Esophagus muscularis mucosa (tissue), 4 donors: ENCODE measurements around the gene MCM10.

Experiments
- EP300 ChIP-seq: sonication (generic); formaldehyde crosslinking; IDR thresholded peaks from one replicate; pipeline ENCODE4 v1.6.1; 2017; ENCODE audit warnings: antibody characterized with exemption
- POLR2A ChIP-seq: fragments of 450-650 bp; IDR thresholded peaks from one replicate; pipeline ENCODE4 v1.6.1; 2017; ENCODE audit warnings: antibody characterized with exemption, moderate library complexity, mild to moderate bottlenecking, low read depth
- POLR2AphosphoS5 ChIP-seq, 2 donors: sonication (generic); formaldehyde crosslinking; IDR thresholded peaks; one replicate each; pipeline ENCODE4 v1.6.1; 2017; ENCODE audit warnings: antibody characterized with exemption in 2 of 2
- TF ChIP-seq, protein P1 (sequence below), 3 experiments: fragments of 200-600 bp in 2 of 3; fragments of 450-650 bp in 1 of 3; sonication (generic) in 2 of 3; IDR thresholded peaks; one replicate each; pipeline ENCODE4 v1.5.1; 2017 to 2019; ENCODE audit warnings: antibody characterized with exemption in 3 of 3, mild to moderate bottlenecking in 2 of 3, moderate library complexity in 1 of 3

DNA sequence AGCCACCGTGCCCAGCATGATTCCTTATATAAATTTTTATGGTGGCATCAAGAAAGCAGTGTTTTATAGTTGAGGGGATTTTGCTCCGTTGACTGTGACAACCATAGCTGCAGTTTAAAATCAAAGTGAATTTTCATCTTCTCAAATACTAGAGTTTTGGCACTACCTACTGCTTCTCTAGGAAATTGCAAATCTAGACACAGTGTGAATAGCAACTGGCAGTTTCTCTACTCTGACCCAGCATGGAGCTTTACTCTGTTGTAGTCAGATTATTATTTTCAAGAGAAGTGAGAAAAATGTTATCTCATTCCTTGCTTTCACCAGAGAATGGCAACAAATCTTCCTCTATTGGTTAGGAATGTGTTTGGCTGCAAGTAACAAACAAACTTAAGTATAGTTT lies 22.9 kb downstream of the MCM10 start:
- TF ChIP-seq EP300 = no peak
- TF ChIP-seq, protein P1, sequence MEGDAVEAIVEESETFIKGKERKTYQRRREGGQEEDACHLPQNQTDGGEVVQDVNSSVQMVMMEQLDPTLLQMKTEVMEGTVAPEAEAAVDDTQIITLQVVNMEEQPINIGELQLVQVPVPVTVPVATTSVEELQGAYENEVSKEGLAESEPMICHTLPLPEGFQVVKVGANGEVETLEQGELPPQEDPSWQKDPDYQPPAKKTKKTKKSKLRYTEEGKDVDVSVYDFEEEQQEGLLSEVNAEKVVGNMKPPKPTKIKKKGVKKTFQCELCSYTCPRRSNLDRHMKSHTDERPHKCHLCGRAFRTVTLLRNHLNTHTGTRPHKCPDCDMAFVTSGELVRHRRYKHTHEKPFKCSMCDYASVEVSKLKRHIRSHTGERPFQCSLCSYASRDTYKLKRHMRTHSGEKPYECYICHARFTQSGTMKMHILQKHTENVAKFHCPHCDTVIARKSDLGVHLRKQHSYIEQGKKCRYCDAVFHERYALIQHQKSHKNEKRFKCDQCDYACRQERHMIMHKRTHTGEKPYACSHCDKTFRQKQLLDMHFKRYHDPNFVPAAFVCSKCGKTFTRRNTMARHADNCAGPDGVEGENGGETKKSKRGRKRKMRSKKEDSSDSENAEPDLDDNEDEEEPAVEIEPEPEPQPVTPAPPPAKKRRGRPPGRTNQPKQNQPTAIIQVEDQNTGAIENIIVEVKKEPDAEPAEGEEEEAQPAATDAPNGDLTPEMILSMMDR (IDR thresholded peaks at IDR 0.05) = no peak
- TF ChIP-seq POLR2A = no peak
- TF ChIP-seq POLR2AphosphoS5 (IDR thresholded peaks at IDR 0.05) = no peak
